Body of pancreas (tissue), 4 donors: ENCODE data around the gene RPRM.

Source experiments
- POLR2A ChIP-seq, 3 donors: fragments of 450-650 bp; IDR thresholded peaks; one replicate each; pipeline ENCODE4 v1.6.1; 2016; ENCODE audit warnings: antibody characterized with exemption in 3 of 3, mild to moderate bottlenecking in 2 of 3
- TF ChIP-seq, protein P1 (sequence below), 7 experiments: fragments of 450-650 bp in 4 of 7; fragments of 200-600 bp in 3 of 7; sonication (generic) in 3 of 7; IDR thresholded peaks; one replicate each; pipeline ENCODE4 v1.5.1; 2016 to 2019; ENCODE audit warnings: antibody characterized with exemption in 7 of 7

DNA sequence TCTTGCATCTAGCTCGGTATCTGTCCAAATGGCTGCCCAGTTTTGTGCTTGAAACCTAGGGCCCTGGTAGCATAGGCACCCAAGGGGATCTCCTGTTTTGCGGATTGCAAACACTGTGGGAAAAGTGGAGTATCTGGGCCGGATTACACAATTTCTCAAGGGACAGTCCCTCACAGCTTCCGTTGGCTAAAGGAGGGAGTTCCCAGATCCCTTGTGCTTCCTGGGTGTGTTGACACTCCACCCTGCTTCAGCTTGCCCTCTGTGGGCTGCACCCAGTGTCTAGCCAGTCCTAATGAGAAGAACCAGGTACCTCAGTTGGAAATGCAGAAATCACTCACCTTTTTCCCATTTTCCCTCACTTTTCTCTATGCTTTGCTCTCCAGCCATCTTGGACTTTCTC lies 35.5 kb downstream of the RPRM start:
- TF ChIP-seq, protein P1, sequence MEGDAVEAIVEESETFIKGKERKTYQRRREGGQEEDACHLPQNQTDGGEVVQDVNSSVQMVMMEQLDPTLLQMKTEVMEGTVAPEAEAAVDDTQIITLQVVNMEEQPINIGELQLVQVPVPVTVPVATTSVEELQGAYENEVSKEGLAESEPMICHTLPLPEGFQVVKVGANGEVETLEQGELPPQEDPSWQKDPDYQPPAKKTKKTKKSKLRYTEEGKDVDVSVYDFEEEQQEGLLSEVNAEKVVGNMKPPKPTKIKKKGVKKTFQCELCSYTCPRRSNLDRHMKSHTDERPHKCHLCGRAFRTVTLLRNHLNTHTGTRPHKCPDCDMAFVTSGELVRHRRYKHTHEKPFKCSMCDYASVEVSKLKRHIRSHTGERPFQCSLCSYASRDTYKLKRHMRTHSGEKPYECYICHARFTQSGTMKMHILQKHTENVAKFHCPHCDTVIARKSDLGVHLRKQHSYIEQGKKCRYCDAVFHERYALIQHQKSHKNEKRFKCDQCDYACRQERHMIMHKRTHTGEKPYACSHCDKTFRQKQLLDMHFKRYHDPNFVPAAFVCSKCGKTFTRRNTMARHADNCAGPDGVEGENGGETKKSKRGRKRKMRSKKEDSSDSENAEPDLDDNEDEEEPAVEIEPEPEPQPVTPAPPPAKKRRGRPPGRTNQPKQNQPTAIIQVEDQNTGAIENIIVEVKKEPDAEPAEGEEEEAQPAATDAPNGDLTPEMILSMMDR (IDR thresholded peaks at IDR 0.05), result no peak
- no peak for TF ChIP-seq POLR2A (IDR thresholded peaks at IDR 0.05)
